Lower lobe of right lung (tissue), 2 donors: ENCODE measurements around the gene SCLY. TPM values are rescaled to one million over a fixed set of nuclear protein-coding genes. Genes with fewer than 3 reads are reported as not detected.
"Not testable (repeated sequence)": the region's sequence is repeated elsewhere in the genome, so short reads cannot be mapped to it uniquely, and the experiment has no call there.

Experiments used
- ATAC-seq, 2 donors: fragments of 200-7000 bp; cut with Tn5 transposase; one replicate each; pipeline ENCODE4 v1.9.1; 2020 to 2022; ENCODE audit warnings: mild to moderate bottlenecking in 2 of 2, moderate library complexity in 2 of 2
- DNase-seq: peaks from one replicate; pipeline ENCODE4 v3.0.0-alpha.2; 2020
- H3K27ac ChIP-seq: fragments of 200-600 bp; one replicate; pipeline ENCODE4 v1.8.0; 2022
- H3K27me3 ChIP-seq: fragments of 200-600 bp; one replicate; pipeline ENCODE4 v1.8.0; 2022; ENCODE audit warnings: low read depth
- H3K36me3 ChIP-seq: fragments of 200-600 bp; one replicate; pipeline ENCODE4 v1.8.0; 2022; ENCODE audit warnings: mild to moderate bottlenecking
- H3K4me1 ChIP-seq: fragments of 200-600 bp; one replicate; pipeline ENCODE4 v1.8.0; 2022
- H3K4me3 ChIP-seq: fragments of 200-600 bp; one replicate; pipeline ENCODE4 v1.8.0; 2022; ENCODE audit warnings: mild to moderate bottlenecking
- H3K9me3 ChIP-seq: fragments of 200-600 bp; one replicate; pipeline ENCODE4 v1.8.0; 2022
- intact Hi-C: fragments of 100-400 bp; cut with DNase I; formaldehyde crosslinking; loops from one replicate; pipeline ENCODE4 v1.11.0; 2022
- total RNA-seq: library from RNA; stranded (reverse); fragmentation: NEBNext Ultra II Directional; extraction: Animal tissue kit (Norgen Biotek cat#: 25700); gene quantifications from one replicate; pipeline ENCODE4 v1.2.1, GENCODE V29; 2021
- TF ChIP-seq, protein P1 (sequence below): fragments of 200-600 bp; IDR thresholded peaks from one replicate; pipeline ENCODE4 v1.8.0; 2022; ENCODE audit warnings: antibody characterized with exemption, mild to moderate bottlenecking
- donor health status: DM: no; HTN: yes; CAD: no; lungs with severe emphysema.

SCLY gene
- total RNA-seq, 1 donor from 2014 or later: 12.4 TPM

DNA sequence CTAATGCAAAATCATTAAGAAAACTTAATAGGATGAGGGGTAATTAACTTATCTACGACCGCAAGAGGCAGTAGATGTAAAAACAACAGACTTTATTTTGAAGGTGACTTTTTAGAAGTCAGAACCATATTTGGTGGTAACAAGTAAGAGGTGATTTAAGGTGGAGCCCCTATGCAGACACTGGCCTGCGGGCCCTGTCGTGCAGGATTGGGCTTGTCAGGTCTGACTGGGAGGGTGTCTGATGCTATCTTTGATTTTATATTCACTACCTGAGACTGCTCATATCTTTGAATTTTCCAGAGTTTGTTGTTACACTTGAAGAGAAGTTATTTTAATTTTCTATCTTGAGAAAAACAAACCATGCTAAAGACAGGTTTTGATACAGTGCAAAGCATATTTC, 29.1 kb upstream of the SCLY start:
- Histone ChIP-seq H3K4me1 (no peaks in the 10 kb centered on the region), H3K36me3 (peaks cover 70% of the 10 kb centered on the region), H3K4me3 (no peak overlapping the region), H3K27ac (no peak overlapping the region), H3K9me3 (no peaks in the 10 kb centered on the region), H3K27me3 (no peaks in the 10 kb centered on the region)
- no peak for ATAC-seq
- no peak for DNase-seq
- intact Hi-C loops: no loop called here
- TF ChIP-seq, protein P1, sequence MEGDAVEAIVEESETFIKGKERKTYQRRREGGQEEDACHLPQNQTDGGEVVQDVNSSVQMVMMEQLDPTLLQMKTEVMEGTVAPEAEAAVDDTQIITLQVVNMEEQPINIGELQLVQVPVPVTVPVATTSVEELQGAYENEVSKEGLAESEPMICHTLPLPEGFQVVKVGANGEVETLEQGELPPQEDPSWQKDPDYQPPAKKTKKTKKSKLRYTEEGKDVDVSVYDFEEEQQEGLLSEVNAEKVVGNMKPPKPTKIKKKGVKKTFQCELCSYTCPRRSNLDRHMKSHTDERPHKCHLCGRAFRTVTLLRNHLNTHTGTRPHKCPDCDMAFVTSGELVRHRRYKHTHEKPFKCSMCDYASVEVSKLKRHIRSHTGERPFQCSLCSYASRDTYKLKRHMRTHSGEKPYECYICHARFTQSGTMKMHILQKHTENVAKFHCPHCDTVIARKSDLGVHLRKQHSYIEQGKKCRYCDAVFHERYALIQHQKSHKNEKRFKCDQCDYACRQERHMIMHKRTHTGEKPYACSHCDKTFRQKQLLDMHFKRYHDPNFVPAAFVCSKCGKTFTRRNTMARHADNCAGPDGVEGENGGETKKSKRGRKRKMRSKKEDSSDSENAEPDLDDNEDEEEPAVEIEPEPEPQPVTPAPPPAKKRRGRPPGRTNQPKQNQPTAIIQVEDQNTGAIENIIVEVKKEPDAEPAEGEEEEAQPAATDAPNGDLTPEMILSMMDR: no peak

DNA sequence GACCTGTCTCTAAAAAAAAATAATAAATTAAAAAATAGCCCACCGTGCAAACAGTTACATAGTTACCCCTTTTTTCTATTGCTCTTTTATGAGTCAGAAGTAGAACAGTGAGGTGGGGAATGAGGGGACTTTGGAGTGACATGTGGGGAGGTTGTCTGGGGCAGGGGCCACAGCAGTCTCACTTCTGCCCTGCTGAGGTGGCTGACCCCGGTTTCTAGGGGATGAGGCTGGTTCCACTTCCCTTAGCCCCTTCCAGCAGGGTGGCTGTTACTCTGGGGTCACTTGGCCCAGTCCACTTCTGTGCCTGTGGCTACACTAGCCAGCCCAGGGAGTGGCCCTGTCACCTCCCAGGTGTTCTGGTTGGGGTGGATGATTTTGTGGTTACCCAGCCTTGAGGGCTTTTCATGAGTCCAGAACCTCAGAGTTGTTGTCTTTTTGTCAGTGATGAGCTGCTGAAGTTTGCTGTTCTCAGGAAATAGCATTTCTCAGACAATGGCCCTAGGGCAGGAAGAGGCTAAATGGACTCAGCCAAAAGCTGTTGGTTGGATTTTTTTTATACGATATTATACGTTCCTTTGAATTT, 28.0 kb upstream of the SCLY start:
- no peak overlapping the region for H3K27ac ChIP-seq
- intact Hi-C loops: no loop called here
- H3K4me1 ChIP-seq: no peaks in the 10 kb centered on the region
- no peaks in the 10 kb centered on the region for H3K9me3 ChIP-seq
- H3K27me3 ChIP-seq: no peaks in the 10 kb centered on the region
- no peak for ATAC-seq
- no peak overlapping the region for H3K4me3 ChIP-seq
- TF ChIP-seq, protein P1: no peak
- no peak for DNase-seq
- peaks cover 69% of the 10 kb centered on the region for H3K36me3 ChIP-seq

DNA sequence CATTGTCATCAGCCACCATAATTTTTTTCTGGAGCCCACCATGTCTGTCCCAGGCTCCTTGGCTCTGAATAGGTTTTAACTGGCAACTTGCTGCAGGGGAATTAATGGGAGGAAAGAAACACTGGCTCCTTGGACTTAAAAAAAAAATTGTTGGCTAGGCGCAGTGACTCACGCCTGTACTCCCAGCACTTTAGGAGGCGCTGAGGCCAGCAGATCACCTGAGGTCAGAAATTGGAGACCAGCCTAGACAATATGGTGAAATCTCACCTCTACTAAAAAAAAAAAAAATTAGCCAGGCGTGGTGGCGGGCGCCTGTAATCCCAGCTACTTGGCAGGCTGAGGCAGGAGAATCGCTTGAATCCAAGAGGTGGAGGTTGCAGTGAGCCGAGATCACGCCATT, 26.8 kb upstream of the SCLY start:
- H3K4me3 ChIP-seq, intact Hi-C loops, H3K9me3 ChIP-seq, DNase-seq, H3K27ac ChIP-seq, H3K4me1 ChIP-seq, H3K27me3 ChIP-seq, ATAC-seq: not testable (repeated sequence)
- peaks cover 73% of the 10 kb centered on the region for H3K36me3 ChIP-seq

DNA sequence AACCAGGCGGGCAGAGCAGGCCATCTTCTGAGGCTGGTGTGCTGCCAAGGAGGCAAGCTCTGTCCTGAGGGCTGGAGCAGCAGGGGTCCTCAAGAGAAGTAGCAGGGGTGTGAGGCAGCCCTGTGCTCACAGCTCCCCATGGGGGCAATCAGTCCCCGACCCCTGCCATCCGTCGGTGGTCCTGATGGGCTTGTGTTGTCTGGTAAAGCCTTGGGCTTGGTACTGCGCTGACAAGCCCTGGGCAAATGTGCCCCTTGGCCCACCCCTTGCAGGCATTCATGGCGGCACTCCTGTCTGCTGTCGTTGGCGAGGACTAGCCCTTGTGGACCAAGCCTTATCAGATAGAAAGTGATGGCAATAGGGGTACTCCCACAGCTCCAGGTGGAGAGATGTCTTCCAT, 22.6 kb upstream of the SCLY start:
- DNase-seq: no peak
- ATAC-seq: no peak
- H3K36me3 ChIP-seq: peaks cover 77% of the 10 kb centered on the region
- no peak overlapping the region for H3K27ac ChIP-seq
- no peaks in the 10 kb centered on the region for H3K9me3 ChIP-seq
- H3K4me3 ChIP-seq: no peak overlapping the region
- H3K27me3 ChIP-seq: no peaks in the 10 kb centered on the region
- H3K4me1 ChIP-seq: no peaks in the 10 kb centered on the region
- TF ChIP-seq, protein P1: no peak
- intact Hi-C loops: no loop called here

DNA sequence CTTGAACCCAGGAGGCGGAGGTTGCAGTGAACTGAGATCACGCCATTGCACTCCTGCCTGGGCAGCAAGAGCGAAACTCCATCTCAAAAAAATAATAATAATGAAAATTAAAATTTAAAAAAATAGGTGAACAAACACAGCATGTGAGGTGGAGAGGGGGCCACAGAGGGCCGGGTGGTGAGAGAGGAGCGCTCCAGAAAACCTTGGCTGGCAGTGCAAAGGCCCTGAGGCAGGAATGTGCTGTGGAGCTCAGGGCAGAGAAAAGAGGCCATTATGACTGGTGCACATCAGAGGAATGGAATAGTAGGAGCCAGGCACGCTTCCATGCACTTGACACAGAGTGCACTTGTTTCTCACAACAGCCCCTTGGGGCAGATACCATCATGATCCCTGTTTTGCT, 21.6 kb upstream of the SCLY start:
- H3K36me3 ChIP-seq: peaks cover 84% of the 10 kb centered on the region
- H3K4me3 ChIP-seq: no peak overlapping the region
- no peak overlapping the region for H3K27ac ChIP-seq
- H3K27me3 ChIP-seq: no peaks in the 10 kb centered on the region
- no peaks in the 10 kb centered on the region for H3K4me1 ChIP-seq
- no peaks in the 10 kb centered on the region for H3K9me3 ChIP-seq
- ATAC-seq: no peak
- TF ChIP-seq, protein P1: no peak
- intact Hi-C loops: no loop called here
- no peak for DNase-seq

DNA sequence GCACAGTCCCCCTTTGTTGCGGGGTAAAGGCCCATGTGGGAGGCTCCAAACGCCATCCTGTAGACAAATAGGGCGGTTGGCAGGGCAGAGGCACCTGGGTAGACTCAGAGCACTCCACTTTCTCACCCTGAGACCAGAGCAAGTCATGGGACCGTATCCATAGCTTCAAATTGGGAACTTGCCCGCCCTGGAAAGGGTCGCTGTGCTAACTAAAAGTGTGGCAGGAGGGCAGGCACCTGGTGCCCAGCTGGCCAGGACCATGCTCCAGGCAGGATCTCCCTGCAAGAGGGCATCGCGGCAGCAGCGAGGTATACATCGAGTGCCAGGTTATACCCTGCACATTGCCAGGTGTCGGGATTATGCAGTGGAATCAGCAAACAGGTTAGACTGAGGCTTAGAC, 20.8 kb upstream of the SCLY start:
- ATAC-seq (no peak), DNase-seq (no peak)
- TF ChIP-seq, protein P1: no peak
- no peaks in the 10 kb centered on the region for H3K9me3 ChIP-seq
- no peaks in the 10 kb centered on the region for H3K4me1 ChIP-seq
- peaks cover 85% of the 10 kb centered on the region for H3K36me3 ChIP-seq
- H3K4me3 ChIP-seq: no peak overlapping the region
- H3K27ac ChIP-seq: no peak overlapping the region
- intact Hi-C loops: no loop called here
- H3K27me3 ChIP-seq: no peaks in the 10 kb centered on the region
